Natural killer cell (primary cell): ENCODE data around the gene NEMP1. TPM values are rescaled to one million over a fixed set of nuclear protein-coding genes. Genes with fewer than 3 reads are reported as not detected.
"Not testable (repeated sequence)": the region's sequence is repeated elsewhere in the genome, so short reads cannot be mapped to it uniquely, and the experiment has no call there.

Experiments used
- ATAC-seq, 3 donors: fragments of 150-1000 bp in 2 of 3; fragments of 200-7000 bp in 1 of 3; cut with Tn5 transposase; 1 replicate in 1 of 3; 2 replicates in 2 of 3; pipeline ENCODE4 v1.10.0; 2021; ENCODE audit warnings: mild to moderate bottlenecking in 2 of 3, moderate library complexity in 2 of 3
- DNase-seq, 2 donors: peaks; one replicate each; pipeline versions ENCODE4 v3.0.0 to v3.0.0-alpha.2; 2013 to 2021; ENCODE audit warnings: mixed read lengths in 1 of 2
- H3K27ac ChIP-seq: one replicate; pipeline ENCODE4 v1.5.1; 2013; ENCODE audit warnings: mild to moderate bottlenecking, low read length
- H3K27me3 ChIP-seq: one replicate; pipeline ENCODE4 v1.6.1; 2013; ENCODE audit warnings: low read length; ENCODE audit not compliant: control insufficient read depth, insufficient read depth
- H3K36me3 ChIP-seq: one replicate; pipeline ENCODE4 v1.6.1; 2013; ENCODE audit warnings: low read length; ENCODE audit not compliant: control insufficient read depth, insufficient read depth
- H3K4me1 ChIP-seq: one replicate; pipeline ENCODE4 v1.6.1; 2013; ENCODE audit warnings: low read length; ENCODE audit not compliant: control insufficient read depth, insufficient read depth
- H3K4me3 ChIP-seq: one replicate; pipeline ENCODE4 v1.5.1; 2013; ENCODE audit warnings: low read length
- H3K9me3 ChIP-seq: one replicate; pipeline ENCODE4 v1.6.1; 2013; ENCODE audit warnings: low read length; ENCODE audit not compliant: control insufficient read depth, insufficient read depth
- H3K27ac Mint-ChIP-seq, 2 donors: one replicate each; pipeline ENCODE4 v1.8.0; 2022; ENCODE audit warnings: mild to moderate bottlenecking in 2 of 2, mixed read lengths in 2 of 2, moderate library complexity in 1 of 2
- H3K27me3 Mint-ChIP-seq, 2 donors: one replicate each; pipeline ENCODE4 v1.8.0; 2022; ENCODE audit warnings: low read depth in 2 of 2, mixed read lengths in 2 of 2
- H3K36me3 Mint-ChIP-seq: one replicate; pipeline ENCODE4 v1.8.0; 2022; ENCODE audit warnings: mixed read lengths
- H3K4me1 Mint-ChIP-seq, 2 donors: one replicate each; pipeline ENCODE4 v1.8.0; 2022; ENCODE audit warnings: mixed read lengths in 2 of 2
- H3K4me3 Mint-ChIP-seq: one replicate; pipeline ENCODE4 v1.8.0; 2022; ENCODE audit warnings: mild to moderate bottlenecking, moderate library complexity, mixed read lengths
- H3K9me3 Mint-ChIP-seq, 2 donors: one replicate each; pipeline ENCODE4 v1.8.0; 2022; ENCODE audit warnings: mixed read lengths in 2 of 2
- WGBS: methylation state at CpG from one replicate; pipeline ENCODE4 v1.1.7; 2013; ENCODE audit warnings: missing lambda C conversion rate; ENCODE audit not compliant: insufficient coverage; 5-methylcytosine and 5-hydroxymethylcytosine counted together
- intact Hi-C: fragments of 100-400 bp; cut with micrococcal nuclease; formaldehyde crosslinking; loops from one replicate; pipeline ENCODE4 v1.14.2; 2022
- total RNA-seq, 4 donors: library from RNA; stranded (reverse); fragments of 120-200 nt in 1 of 4; gene quantifications; one replicate each; pipeline versions ENCODE4 v1.2.3 to v1.2.4, GENCODE V29; 2013 to 2022
- TF ChIP-seq, protein P1 (sequence below): fragments of 200-600 bp; IDR thresholded peaks from one replicate; pipeline ENCODE4 v1.8.0; 2022; ENCODE audit warnings: antibody characterized with exemption

NEMP1 gene
- total RNA-seq, 3 donors from 2014 or later (not counting 1 experiment from before 2014, with no cell fraction given) = 11.1 to 16.7 (median 12.1) TPM

DNA sequence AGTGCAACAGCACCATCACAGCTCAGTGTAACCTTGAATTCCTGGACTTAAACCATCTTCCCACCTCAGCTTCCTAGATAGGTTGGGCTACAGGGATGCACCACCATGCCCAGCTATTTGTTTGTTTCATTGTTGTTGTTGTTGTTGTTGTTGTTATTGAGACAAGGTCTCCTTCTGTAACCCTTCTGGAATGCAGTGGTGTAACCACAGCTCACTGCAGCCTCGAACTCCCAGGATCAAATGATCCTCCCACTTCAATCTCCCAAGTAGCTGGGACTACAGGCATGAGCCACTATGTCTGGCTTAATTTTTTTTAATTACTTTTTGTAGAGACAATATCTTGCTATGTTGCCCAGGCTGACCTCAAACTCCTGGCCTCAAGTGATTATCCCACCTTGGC lies 1.2 kb upstream of the NEMP1 start:
- Histone ChIP-seq H3K4me3 (no peak overlapping the region), H3K27me3 (no peaks in the 10 kb centered on the region), H3K36me3 (no peaks in the 10 kb centered on the region), H3K9me3 (no peaks in the 10 kb centered on the region), H3K27ac (peak overlapping the region; percentile 80), H3K4me1 (peaks cover 12% of the 10 kb centered on the region)
- Mint-ChIP-seq H3K27ac (peak overlapping the region; percentile 97 to 99), H3K27me3 (no peaks in the 10 kb centered on the region), H3K9me3 (no peaks in the 10 kb centered on the region), H3K4me3 (peak overlapping the region; percentile 57), H3K36me3 (no peaks in the 10 kb centered on the region), H3K4me1 (peaks cover 11 to 13% of the 10 kb centered on the region in 2 donors)
- DNase-seq (no peak), ATAC-seq (no peak)
- TF ChIP-seq, protein P1, sequence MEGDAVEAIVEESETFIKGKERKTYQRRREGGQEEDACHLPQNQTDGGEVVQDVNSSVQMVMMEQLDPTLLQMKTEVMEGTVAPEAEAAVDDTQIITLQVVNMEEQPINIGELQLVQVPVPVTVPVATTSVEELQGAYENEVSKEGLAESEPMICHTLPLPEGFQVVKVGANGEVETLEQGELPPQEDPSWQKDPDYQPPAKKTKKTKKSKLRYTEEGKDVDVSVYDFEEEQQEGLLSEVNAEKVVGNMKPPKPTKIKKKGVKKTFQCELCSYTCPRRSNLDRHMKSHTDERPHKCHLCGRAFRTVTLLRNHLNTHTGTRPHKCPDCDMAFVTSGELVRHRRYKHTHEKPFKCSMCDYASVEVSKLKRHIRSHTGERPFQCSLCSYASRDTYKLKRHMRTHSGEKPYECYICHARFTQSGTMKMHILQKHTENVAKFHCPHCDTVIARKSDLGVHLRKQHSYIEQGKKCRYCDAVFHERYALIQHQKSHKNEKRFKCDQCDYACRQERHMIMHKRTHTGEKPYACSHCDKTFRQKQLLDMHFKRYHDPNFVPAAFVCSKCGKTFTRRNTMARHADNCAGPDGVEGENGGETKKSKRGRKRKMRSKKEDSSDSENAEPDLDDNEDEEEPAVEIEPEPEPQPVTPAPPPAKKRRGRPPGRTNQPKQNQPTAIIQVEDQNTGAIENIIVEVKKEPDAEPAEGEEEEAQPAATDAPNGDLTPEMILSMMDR = no peak
- WGBS = 100% methylated on average over 1 of the region's 1 CpG
- intact Hi-C loops = loop anchor here (1.0 to 2.0 kb wide), 3 partner anchors 8 to 33 kb away; no protein-coding TSS in a partner anchor

DNA sequence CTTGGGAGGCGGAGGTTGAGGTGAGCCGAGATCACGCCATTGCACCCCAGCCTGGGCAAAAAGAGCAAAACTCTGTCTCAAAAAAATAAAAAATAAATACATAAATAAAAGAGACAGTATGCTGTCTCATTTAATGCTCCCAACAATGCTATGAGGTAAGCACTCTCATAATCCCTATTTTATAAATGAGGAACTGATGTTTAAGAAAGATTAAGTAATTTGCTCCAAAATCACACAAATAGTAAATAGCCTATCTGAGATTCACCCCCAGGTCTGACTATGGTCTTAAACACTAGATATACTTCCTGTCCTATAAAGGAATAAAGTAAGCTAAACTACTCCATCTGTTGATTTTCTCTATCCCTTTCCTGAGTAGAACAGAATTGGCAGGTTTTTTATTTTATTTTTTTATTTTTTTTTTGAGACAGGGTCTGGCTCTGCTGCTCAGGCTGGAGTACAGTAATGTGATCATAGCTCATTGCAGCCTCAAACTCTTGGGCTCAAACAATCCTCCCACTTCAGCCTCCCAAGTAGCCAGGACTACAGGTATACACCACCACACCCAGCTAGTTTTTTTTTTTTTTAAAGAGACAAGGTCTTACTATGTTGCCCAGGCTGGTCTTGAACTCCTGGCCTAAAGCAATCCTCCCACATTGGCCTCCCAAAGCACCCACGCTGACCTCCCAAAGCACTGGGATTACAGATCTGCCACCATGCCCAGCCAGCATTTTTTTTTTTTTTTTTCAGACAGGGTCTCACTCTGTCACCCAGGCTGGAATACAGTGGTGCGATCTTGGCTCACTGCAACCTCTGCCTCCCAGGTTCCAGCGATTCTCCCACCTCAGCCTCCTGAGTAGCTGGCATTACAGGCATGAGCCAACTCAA lies 4.8 kb downstream of the NEMP1 start:
- ATAC-seq, H3K9me3 ChIP-seq, H3K4me3 ChIP-seq, H3K27ac Mint-ChIP-seq, H3K4me3 Mint-ChIP-seq, DNase-seq, H3K27ac ChIP-seq, H3K27me3 ChIP-seq, H3K9me3 Mint-ChIP-seq, H3K36me3 ChIP-seq, H3K36me3 Mint-ChIP-seq, H3K27me3 Mint-ChIP-seq, intact Hi-C loops: not testable (repeated sequence)
- H3K4me1 Mint-ChIP-seq = peaks cover 19 to 20% of the 10 kb centered on the region in 2 donors
- H3K4me1 ChIP-seq = peaks cover 13% of the 10 kb centered on the region
- WGBS = 96% methylated on average over 4 of the region's 6 CpGs

DNA sequence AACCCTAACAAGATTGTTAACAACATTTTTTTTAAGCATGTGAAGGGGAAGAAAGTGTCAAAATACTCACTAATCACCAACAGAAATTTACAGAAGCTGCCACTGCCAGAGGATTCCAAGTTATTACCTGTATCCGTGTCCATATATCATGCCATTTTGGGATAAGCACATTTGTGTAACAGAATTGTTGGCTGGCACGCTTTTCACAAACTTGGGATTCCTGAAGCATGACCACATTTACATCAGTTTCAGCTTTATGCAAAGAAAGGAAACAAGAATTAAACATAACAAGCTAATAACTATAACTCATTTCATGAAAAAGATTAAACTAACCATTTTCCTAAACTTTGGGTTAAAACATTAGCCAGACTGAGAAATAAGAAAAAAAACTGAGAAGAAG lies 5.9 kb downstream of the NEMP1 start:
- Histone ChIP-seq H3K9me3 (no peaks in the 10 kb centered on the region), H3K27ac (no peak overlapping the region), H3K4me3 (no peak overlapping the region), H3K4me1 (peaks cover 5% of the 10 kb centered on the region), H3K27me3 (no peaks in the 10 kb centered on the region), H3K36me3 (peaks cover 7% of the 10 kb centered on the region)
- intact Hi-C loops = no loop called here
- ATAC-seq (no peak), DNase-seq (no peak)
- Mint-ChIP-seq H3K36me3 (no peaks in the 10 kb centered on the region), H3K4me1 (peaks cover 9% of the 10 kb centered on the region in 2 donors), H3K27me3 (no peaks in the 10 kb centered on the region), H3K27ac (no peak overlapping the region), H3K4me3 (no peak overlapping the region), H3K9me3 (no peaks in the 10 kb centered on the region)
- 79% methylated on average over 2 of the region's 2 CpGs for WGBS
- TF ChIP-seq, protein P1 = no peak

DNA sequence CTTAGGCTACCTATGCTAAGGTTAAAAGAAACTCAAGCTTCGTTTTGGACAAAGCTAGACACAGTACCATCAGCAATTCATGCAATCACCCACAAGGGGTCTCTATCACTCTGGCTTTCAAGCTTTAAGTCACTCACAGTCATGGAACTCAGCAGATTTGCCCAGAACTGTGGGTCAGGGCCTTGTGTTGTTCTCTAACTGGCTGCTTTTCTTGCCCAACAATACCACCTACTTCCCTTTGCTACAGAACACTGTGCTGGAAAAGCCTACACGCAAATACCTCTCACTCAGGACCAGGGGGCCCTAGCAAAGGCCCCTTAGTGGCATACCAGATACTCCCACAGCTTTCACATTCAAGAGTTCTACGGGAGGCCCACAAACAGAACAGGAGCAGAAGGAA lies 9.1 kb downstream of the NEMP1 start:
- H3K4me3 Mint-ChIP-seq = no peak overlapping the region
- no peaks in the 10 kb centered on the region for H3K27me3 Mint-ChIP-seq
- H3K27me3 ChIP-seq = no peaks in the 10 kb centered on the region
- peaks cover 8 to 9% of the 10 kb centered on the region in 2 donors for H3K4me1 Mint-ChIP-seq
- no peaks in the 10 kb centered on the region for H3K9me3 Mint-ChIP-seq
- TF ChIP-seq, protein P1 = peak; percentile 86
- peak in 1 of 2 donors; percentile 88 for DNase-seq
- H3K9me3 ChIP-seq = no peaks in the 10 kb centered on the region
- WGBS = 27% methylated on average over 3 of the region's 3 CpGs
- peaks cover 7% of the 10 kb centered on the region for H3K36me3 ChIP-seq
- peak; percentile 99 to 100 (median 100) for ATAC-seq
- no peak overlapping the region for H3K4me3 ChIP-seq
- H3K4me1 ChIP-seq = peaks cover 4% of the 10 kb centered on the region
- peak overlapping the region; percentile 23 for H3K27ac ChIP-seq
- intact Hi-C loops = loop anchor here (1.0 kb wide), 3 partner anchors 24 to 114 kb away; no protein-coding TSS in a partner anchor
- no peaks in the 10 kb centered on the region for H3K36me3 Mint-ChIP-seq
- H3K27ac Mint-ChIP-seq = peak overlapping the region; percentile 66 to 89
